ENCODE data around the gene NFAT5. TPM values are rescaled to one million over a fixed set of nuclear protein-coding genes. Genes with fewer than 3 reads are reported as not detected.
A peak's percentile ranks its signal among the peaks of the same experiment; 100 is the strongest.
"Not testable (repeated sequence)": the region's sequence is repeated elsewhere in the genome, so short reads cannot be mapped to it uniquely, and the experiment has no call there.

Gene NFAT5
- polyA plus RNA-seq, 12 donors: 13.4 to 36.2 (median 17.9) TPM; not detected in 1

GRCh38 chr16:69553332-69553731, 12.4 kb upstream of the NFAT5 start:
- no peak for DNase-seq

GRCh38 chr16:69554495-69554894, 11.3 kb upstream of the NFAT5 start:
- DNase-seq: no peak

- DNase-seq: no peak
These were observed 10.3 kb upstream of the NFAT5 start for GRCh38 chr16:69555437-69555836.

GRCh38 chr16:69555867-69556266, 9.9 kb upstream of the NFAT5 start:
- no peak for DNase-seq

- DNase-seq: no peak
These were observed 6.6 kb upstream of the NFAT5 start for GRCh38 chr16:69559164-69559563.

GRCh38 chr16:69561367-69561766, 4.4 kb upstream of the NFAT5 start:
- not testable (repeated sequence) for DNase-seq

GRCh38 chr16:69561901-69562300, 3.9 kb upstream of the NFAT5 start:
- DNase-seq: no peak

GRCh38 chr16:69562813-69563212, 3.0 kb upstream of the NFAT5 start:
- no peak for DNase-seq

- peak; percentile 5 for DNase-seq
These were observed 1.9 kb upstream of the NFAT5 start for GRCh38 chr16:69563605-69564580.

- peak; percentile 31 for DNase-seq
These were observed 708 bp upstream of the NFAT5 start for GRCh38 chr16:69564845-69565670.

GRCh38 chr16:69566240-69566980, 644 bp downstream of the NFAT5 start:
- peak; percentile 77 for DNase-seq

- DNase-seq: no peak
These were observed 1.4 kb downstream of the NFAT5 start for GRCh38 chr16:69566981-69567680.

GRCh38 chr16:69568676-69569075, 2.9 kb downstream of the NFAT5 start:
- no peak for DNase-seq

GRCh38 chr16:69578771-69579170, 13.0 kb downstream of the NFAT5 start:
- not testable (repeated sequence) for DNase-seq

- DNase-seq: no peak
These were observed 14.2 kb downstream of the NFAT5 start for GRCh38 chr16:69579783-69580481.

GRCh38 chr16:69581297-69581696, 15.5 kb downstream of the NFAT5 start:
- DNase-seq: no peak

- DNase-seq: not testable (repeated sequence)
These were observed 18.7 kb downstream of the NFAT5 start for GRCh38 chr16:69584493-69584892.

GRCh38 chr16:69589434-69590269, 23.9 kb downstream of the NFAT5 start:
- no peak for DNase-seq

- DNase-seq: no peak
These were observed 24.8 kb downstream of the NFAT5 start for GRCh38 chr16:69590590-69590989.

Data from muscle of arm (tissue), 12 donors.